ENCODE measurements around the gene FBXW7.

The FBXW7 gene

GRCh38 chr4:152385551-152385950 is 150.3 kb downstream of the FBXW7 start:
- intact Hi-C loops (cut with DNase I; ENCODE audit: low total_unique reads), result no loop called here
- Histone ChIP-seq H3K4me1 (peaks cover 0 to 19% (median 0%) of the 10 kb centered on the region in 4 donors), H3K36me3 (no peaks in the 10 kb centered on the region), H3K27me3 (no peaks in the 10 kb centered on the region), H3K27ac (no peak overlapping the region), H3K9me3 (no peaks in the 10 kb centered on the region), H3K4me3 (no peak overlapping the region)
- no peak for DNase-seq
- peak in 1 of 2 experiments; percentile 51 for TF ChIP-seq CTCF (IDR thresholded peaks at IDR 0.05)

GRCh38 chr4:152382057-152382785 is 153.7 kb downstream of the FBXW7 start:
- no peaks in the 10 kb centered on the region for H3K36me3 ChIP-seq
- peak overlapping the region; percentile 11 to 13 for H3K4me3 ChIP-seq
- no peak for DNase-seq
- H3K27ac ChIP-seq, result peak overlapping the region; percentile 15 to 51
- H3K4me1 ChIP-seq, result peaks cover 0 to 16% (median 0%) of the 10 kb centered on the region in 4 donors
- TF ChIP-seq CTCF (IDR thresholded peaks at IDR 0.05), result no peak
- intact Hi-C loops (cut with DNase I; ENCODE audit: low total_unique reads), result no loop called here
- H3K9me3 ChIP-seq, result no peaks in the 10 kb centered on the region
- H3K27me3 ChIP-seq, result no peaks in the 10 kb centered on the region

GRCh38 chr4:152380919-152381318 is 155.0 kb downstream of the FBXW7 start:
- no peak overlapping the region for H3K4me3 ChIP-seq

GRCh38 chr4:152380185-152380584 is 155.7 kb downstream of the FBXW7 start:
- Histone ChIP-seq H3K4me3 (no peak overlapping the region), H3K36me3 (no peaks in the 10 kb centered on the region), H3K9me3 (no peaks in the 10 kb centered on the region), H3K27me3 (no peaks in the 10 kb centered on the region), H3K4me1 (peaks cover 0 to 16% (median 0%) of the 10 kb centered on the region in 4 donors), H3K27ac (no peak overlapping the region)
- intact Hi-C loops (cut with DNase I; ENCODE audit: low total_unique reads), result no loop called here
- DNase-seq, result no peak
- no peak for TF ChIP-seq CTCF (IDR thresholded peaks at IDR 0.05)

More at GRCh38 chr4:152380919-152381318, 155.0 kb downstream of the FBXW7 start:
- no peaks in the 10 kb centered on the region for H3K27me3 ChIP-seq
- DNase-seq, result no peak
- no peaks in the 10 kb centered on the region for H3K9me3 ChIP-seq
- intact Hi-C loops (cut with DNase I; ENCODE audit: low total_unique reads), result no loop called here
- no peak overlapping the region for H3K27ac ChIP-seq
- H3K36me3 ChIP-seq, result no peaks in the 10 kb centered on the region
- TF ChIP-seq CTCF (IDR thresholded peaks at IDR 0.05), result no peak
- peaks cover 0 to 16% (median 0%) of the 10 kb centered on the region in 4 donors for H3K4me1 ChIP-seq

GRCh38 chr4:152374606-152375285 is 161.1 kb downstream of the FBXW7 start:
- no peaks in the 10 kb centered on the region for H3K36me3 ChIP-seq
- no peak overlapping the region for H3K27ac ChIP-seq

More at GRCh38 chr4:152374606-152375285, 161.1 kb downstream of the FBXW7 start:
- no peak for TF ChIP-seq CTCF (IDR thresholded peaks at IDR 0.05)
- Histone ChIP-seq H3K9me3 (no peaks in the 10 kb centered on the region), H3K4me3 (no peak overlapping the region), H3K27me3 (no peaks in the 10 kb centered on the region), H3K4me1 (no peaks in the 10 kb centered on the region)
- intact Hi-C loops (cut with DNase I; ENCODE audit: low total_unique reads), result no loop called here
- DNase-seq, result no peak
